RPMI7951 (cell line): Measurements from ENCODE around the gene PHACTR2. TPM values are rescaled to one million over a fixed set of nuclear protein-coding genes. Genes with fewer than 3 reads are reported as not detected.
"Not testable (repeated sequence)": the region's sequence is repeated elsewhere in the genome, so short reads cannot be mapped to it uniquely, and the experiment has no call there.

Experiments used
- DNase-seq: peaks from one replicate; pipeline ENCODE4 v3.0.0-alpha.2; 2012; ENCODE audit warnings: low read depth
- total RNA-seq: library from RNA; depleted of rRNA; stranded (reverse); fragments of >200 nt; shearing (Covaris generic); gene quantifications from 2 replicates; pipeline ENCODE4 v1.2.3, GENCODE V29; 2014; rRNA removed

Gene PHACTR2
- total RNA-seq, 1 experiment from 2014 or later = 23.7 TPM

- DNase-seq = no peak
These were observed 182.3 kb downstream of the PHACTR2 start for GRCh38 chr6:143859891-143860660.

GRCh38 chr6:143863771-143864170, 186.0 kb downstream of the PHACTR2 start:
- DNase-seq = no peak

GRCh38 chr6:143864234-143864633, 186.5 kb downstream of the PHACTR2 start, which contains the start of gene ZC2HC1B:
Gene ZC2HC1B, plus strand, starts transcription at chr6:143864474. Its CDS starts 66 bp downstream, at chr6:143864540.
- DNase-seq = no peak

GRCh38 chr6:143867236-143867635, 189.5 kb downstream of the PHACTR2 start:
- no peak for DNase-seq

GRCh38 chr6:143868808-143869207, 191.0 kb downstream of the PHACTR2 start:
- DNase-seq = not testable (repeated sequence)

GRCh38 chr6:143871202-143871730, 193.5 kb downstream of the PHACTR2 start:
- DNase-seq = not testable (repeated sequence)

GRCh38 chr6:143872201-143872600, 194.4 kb downstream of the PHACTR2 start:
- peak; percentile 46 for DNase-seq

GRCh38 chr6:143873600-143873999, 195.8 kb downstream of the PHACTR2 start:
- not testable (repeated sequence) for DNase-seq

- DNase-seq = not testable (repeated sequence)
These were observed 196.7 kb downstream of the PHACTR2 start for GRCh38 chr6:143874503-143874902.

GRCh38 chr6:143877584-143878271, 200.0 kb downstream of the PHACTR2 start:
- no peak for DNase-seq

- DNase-seq = peak; percentile 18
These were observed 200.6 kb downstream of the PHACTR2 start for GRCh38 chr6:143878272-143878760.

GRCh38 chr6:143880412-143880811, 202.6 kb downstream of the PHACTR2 start:
- DNase-seq = no peak

Other genes with a start within 250 kb of the PHACTR2 start
- 4.6 and 7.0 TPM in 2 replicates for gene ADAT2, start 227.3 kb upstream of the PHACTR2 start, total RNA-seq
- 28.5 and 41.6 TPM in 2 replicates for gene PEX3, start 227.2 kb upstream of the PHACTR2 start, total RNA-seq
- gene FUCA2, start 166.2 kb upstream of the PHACTR2 start, total RNA-seq = 108 and 111 TPM in 2 replicates
- 26.6 and 30.5 TPM in 2 replicates for gene LTV1, start 165.4 kb downstream of the PHACTR2 start, total RNA-seq
- gene ZC2HC1B, start 186.5 kb downstream of the PHACTR2 start, total RNA-seq = not detected in 2 replicates